Endometrium (tissue), 2 donors: ENCODE data around the gene PCK1.

ENCODE experiments used
- FAIRE-seq: peaks from 2 replicates; lab custom pipeline; 2012; peaks lifted over from hg19 to GRCh38; lab: Jason Lieb, UNC
- donor health status: control.
- donor health status: control.

Gene PCK1

DNA sequence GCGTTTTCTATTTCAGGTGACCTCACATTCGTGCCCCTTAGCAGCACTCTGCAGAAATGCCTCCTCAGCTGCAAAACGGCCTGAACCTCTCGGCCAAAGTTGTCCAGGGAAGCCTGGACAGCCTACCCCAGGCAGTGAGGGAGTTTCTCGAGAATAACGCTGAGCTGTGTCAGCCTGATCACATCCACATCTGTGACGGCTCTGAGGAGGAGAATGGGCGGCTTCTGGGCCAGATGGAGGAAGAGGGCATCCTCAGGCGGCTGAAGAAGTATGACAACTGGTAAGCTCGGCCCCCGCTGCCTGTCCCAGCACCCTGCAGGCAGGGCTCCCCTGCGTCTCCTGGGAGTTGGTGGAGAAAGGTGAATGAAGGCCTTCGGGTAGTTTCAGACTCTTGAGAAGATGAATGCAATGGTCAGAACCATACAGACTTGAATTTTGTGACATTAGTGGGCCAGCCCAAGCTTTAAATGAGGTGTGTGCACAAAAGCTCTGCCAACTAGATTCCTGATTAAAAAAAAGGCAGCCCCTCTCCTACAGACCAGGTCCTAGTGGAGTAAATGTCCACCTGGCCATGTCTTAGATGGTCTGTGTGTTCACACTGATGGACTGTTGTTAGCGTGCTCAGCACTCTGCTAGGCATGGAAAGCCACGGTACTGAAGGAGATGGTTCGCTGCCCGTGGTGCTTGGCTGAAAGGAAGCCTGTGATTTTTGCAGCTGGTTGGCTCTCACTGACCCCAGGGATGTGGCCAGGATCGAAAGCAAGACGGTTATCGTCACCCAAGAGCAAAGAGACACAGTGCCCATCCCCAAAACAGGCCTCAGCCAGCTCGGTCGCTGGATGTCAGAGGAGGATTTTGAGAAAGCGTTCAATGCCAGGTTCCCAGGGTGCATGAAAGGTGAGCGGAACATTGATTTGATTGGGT, 708 bp downstream of the PCK1 start:
- no peak for FAIRE-seq

DNA sequence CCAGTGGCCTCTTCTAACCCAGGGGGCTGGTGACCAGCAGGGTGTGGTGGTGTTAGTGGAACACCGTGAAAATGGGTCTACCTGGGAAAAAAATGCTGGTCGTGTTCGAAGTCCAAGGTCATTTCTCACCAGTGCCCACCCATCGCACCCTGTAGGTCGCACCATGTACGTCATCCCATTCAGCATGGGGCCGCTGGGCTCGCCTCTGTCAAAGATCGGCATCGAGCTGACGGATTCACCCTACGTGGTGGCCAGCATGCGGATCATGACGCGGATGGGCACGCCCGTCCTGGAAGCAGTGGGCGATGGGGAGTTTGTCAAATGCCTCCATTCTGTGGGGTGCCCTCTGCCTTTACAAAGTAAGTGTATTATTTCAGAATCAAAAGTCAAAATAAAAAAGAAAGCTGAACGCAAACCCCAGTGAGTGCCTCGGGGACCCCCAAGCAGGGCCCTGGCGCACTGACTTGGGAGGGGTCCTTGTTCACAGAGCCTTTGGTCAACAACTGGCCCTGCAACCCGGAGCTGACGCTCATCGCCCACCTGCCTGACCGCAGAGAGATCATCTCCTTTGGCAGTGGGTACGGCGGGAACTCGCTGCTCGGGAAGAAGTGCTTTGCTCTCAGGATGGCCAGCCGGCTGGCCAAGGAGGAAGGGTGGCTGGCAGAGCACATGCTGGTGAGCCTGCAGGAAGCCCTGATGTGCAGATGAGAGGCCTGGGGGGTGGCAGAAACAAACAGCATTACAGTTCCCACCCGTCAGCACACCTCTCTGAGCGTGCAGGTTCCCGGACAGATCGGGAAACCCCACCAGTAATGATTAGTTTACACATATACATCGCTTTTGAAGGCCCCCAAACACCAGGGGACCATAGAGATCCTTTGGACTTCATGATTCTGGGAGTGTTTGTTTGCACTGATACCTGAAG, 1.9 kb downstream of the PCK1 start:
- FAIRE-seq: no peak

DNA sequence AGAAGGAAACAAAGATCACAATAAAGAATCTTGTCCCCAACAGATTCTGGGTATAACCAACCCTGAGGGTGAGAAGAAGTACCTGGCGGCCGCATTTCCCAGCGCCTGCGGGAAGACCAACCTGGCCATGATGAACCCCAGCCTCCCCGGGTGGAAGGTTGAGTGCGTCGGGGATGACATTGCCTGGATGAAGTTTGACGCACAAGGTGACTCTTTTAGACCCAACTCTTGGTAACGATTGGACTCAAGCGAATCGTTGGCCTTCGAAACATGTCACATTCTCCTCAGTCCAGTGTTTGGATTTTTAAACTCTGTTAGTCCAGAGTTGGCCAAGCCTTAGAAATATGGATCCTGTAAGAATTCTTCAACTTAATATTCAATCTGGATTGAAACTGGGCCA, 2.6 kb downstream of the PCK1 start:
- FAIRE-seq: no peak

DNA sequence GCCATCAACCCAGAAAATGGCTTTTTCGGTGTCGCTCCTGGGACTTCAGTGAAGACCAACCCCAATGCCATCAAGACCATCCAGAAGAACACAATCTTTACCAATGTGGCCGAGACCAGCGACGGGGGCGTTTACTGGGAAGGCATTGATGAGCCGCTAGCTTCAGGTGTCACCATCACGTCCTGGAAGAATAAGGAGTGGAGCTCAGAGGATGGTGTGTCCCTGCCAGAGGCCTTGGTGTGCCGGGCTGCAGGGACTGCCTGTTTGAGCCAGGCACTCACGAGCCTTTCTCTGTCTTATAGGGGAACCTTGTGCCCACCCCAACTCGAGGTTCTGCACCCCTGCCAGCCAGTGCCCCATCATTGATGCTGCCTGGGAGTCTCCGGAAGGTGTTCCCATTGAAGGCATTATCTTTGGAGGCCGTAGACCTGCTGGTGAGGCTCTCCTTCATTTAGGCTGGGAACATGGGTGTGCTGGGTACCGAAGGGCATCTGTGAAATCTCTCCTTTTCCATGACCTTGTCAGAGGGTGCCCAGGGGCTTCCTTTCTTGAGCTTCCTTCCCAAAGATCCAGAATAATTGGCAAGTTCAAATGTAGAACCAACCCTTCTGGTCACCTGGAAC, 3.4 kb downstream of the PCK1 start:
- no peak for FAIRE-seq

DNA sequence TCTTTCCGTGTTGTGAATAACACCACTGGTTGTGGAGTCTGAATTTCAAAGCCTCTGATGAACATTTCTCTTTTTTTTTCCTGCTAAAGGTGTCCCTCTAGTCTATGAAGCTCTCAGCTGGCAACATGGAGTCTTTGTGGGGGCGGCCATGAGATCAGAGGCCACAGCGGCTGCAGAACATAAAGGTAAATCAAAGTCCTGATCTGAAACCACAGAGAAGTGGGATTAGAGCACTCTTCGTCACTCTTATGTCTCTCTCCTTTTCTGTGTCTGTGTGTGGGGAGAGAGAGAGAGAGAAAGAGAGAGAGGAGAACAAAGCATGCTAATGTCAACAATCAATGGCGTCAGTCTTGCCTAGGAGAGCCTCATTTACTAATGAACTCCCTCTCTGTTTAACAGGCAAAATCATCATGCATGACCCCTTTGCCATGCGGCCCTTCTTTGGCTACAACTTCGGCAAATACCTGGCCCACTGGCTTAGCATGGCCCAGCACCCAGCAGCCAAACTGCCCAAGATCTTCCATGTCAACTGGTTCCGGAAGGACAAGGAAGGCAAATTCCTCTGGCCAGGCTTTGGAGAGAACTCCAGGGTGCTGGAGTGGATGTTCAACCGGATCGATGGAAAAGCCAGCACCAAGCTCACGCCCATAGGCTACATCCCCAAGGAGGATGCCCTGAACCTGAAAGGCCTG, 4.2 kb downstream of the PCK1 start:
- FAIRE-seq: no peak

DNA sequence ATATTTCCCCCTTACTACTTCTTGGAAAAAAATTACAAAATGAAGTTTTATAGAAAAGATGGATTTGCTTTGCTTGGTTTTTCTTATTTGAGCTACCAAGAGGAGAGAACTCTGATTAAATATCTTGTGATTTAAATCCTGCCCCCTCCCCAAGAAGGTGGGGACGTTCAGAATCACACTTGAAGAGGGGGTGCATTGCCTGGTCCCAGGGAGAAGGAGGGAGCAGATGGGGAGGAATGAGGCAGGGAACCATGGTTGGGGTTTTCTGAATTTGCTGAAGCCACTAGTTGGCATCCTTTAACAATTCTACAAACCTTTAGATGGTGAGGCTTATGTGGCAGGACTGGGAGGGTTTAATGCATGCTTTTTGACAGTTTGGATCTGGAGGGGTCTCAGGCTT, 5.5 kb downstream of the PCK1 start:
- FAIRE-seq: no peak

DNA sequence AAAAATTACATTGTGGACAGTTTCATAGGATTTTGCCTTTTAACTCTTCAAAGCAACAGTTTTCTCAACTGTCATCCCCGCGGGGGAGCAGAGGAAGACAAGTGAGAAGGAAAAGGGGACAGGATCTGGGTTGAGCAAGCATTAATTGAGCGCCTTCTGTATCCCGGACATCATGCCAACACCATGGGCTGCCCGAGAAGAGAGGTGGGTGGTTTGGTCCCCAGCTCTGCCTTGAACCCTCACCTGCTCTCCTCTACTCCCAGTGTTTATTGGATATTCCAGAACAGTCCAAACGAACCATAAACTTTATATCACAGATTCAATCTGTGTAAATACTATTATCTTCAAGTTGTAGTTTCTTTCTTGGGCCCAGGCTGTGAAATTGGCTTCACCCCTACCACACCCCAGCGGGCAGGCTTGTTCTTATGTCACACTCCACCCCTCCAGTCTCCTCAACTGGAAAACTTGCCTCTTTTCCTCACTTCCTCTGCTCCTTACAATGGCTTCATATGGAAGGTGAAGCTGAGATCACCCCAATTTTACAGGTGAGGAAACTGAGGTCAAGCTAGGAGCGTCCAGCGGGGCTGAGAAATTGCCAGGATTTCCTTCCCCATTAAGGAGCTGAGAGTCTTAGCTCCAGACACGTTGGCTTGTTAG, 6.0 kb downstream of the PCK1 start:
- FAIRE-seq: no peak

DNA sequence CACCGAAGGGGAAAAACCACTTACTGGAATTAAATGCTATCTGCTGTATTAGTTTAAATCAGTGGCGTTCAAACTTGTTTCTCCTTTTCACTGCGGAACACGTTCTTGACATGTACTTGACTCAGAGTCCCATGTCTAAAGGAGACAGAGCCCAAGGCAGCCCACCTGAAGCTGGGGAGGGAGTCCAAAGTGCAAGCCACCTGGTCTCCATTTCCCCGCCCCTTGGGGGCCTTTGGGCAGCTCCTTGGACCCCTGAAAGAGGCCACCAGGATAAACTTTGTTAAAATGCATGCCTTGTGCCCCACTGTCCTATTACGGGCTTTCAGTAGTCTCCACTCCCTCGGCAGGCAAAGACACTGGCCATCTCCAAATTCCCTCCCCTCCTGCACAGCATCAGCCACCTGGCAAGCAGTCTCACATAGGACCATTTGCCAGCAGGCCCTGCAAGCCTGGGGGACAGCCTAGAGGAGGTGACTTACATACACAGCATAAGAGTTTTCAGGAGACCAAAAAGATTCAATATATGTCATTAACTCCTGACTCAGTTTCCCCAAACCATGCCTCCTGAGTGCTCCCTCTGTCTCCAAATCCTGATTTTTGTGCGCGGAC, 6.7 kb downstream of the PCK1 start:
- FAIRE-seq: no peak

DNA sequence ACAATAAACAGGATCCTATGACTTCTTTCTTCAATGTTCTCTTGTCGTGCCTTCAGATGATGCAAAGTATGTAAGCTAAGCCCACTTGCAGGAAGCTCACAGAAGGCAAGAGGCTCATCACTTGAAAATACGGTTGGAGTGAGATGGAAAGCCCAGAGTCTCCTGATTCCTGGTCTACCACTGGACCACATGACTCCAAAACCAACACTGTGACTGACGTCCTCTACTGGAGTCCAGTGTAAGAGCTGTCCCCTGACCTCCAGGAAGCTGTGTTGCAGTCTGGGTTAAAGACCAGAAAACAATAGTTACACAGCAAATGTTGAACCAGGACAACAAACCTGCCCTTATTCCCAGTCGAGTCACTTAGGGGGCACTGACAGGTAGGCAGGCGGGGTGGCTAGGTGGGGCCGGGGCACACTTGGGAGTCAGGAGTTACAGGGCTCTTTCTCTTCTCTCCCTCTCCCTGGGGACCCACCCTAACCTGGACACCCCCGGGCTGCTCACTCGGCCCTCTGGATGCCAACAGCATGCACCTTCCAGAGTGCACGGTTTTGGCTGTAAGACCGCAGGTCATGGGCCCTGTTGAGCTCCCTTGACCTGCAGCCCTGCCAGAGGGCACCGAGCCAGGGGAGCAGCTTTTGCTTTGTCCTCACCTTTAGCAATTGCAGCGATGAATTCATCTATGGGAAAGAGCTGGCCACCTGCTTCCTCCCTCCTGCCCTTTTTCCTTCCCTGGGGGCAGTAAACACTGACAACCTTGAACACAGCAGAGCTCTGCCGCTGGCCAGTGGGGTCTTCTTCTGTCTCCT, 7.4 kb downstream of the PCK1 start:
- no peak for FAIRE-seq

DNA sequence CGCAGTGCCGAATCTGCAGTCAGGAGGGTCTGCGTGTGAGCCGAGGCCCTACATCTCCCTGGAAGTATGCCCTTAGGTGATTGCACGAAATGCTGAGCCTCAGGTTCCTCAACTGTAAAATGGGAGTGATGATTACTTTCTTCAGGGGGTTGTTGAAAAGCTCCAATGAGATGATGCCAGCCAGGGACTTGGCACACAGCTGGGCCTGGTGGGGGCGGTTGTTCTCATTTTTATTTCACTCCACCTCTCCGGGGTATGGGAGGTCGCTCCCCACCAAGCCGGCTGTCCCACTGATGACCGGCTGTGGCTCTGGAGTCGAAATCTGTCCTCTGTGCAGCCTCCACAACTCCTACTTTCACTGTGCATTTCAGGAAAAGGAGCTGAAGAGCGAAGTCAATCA, 8.1 kb downstream of the PCK1 start:
- FAIRE-seq: no peak

DNA sequence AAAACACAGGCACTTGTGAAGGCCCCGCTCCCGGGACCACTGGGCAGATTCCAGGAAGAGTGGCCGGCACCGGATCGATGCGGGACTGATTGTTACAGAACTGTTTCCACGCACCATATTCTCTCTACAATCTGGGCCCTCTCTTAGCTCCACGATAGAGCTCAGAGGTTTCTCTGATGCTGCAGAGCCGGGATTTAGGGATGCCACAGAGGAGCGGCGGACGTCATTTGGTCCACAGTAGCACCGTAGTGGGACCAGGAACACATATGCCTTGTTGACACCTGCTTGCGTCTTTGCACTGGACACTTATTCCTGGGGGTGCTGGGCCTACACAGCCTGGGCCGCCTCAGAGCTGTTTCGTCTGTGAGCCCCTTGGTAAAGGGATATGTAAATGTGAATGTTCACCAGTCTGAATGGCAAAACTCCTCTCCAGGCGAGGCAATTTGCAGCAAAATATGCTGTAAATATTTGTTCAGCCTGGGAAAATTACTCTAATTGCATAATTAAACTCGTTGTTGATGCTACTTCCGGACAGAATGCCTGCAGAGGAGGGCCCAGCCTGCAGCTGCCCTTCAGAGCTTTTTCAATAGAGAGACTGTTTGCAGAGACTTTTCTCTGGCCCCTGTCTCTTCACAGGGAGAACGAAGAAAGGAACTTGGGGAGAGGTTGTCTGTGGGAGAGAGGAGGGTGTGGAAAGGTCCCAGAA, 9.4 kb downstream of the PCK1 start:
- no peak for FAIRE-seq

DNA sequence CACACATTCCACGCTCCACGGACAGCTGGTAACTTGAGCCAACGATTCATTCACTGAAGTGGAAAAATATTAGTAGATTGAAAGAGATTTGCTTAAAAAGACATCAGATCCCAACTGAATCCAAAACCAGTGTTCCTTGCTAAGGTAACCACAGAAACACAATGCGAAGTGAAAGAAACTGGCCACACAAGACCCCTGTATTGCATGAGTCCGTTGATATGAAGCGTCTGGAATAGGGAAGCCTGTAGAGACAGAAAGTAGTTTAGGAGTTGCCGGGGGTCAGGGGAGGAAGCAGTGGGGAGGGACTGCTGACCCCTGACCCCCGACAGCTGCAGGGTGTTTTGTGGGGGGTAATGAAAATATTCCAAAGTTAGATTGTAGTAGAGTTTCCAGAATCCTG, 10.0 kb downstream of the PCK1 start:
- FAIRE-seq: no peak

DNA sequence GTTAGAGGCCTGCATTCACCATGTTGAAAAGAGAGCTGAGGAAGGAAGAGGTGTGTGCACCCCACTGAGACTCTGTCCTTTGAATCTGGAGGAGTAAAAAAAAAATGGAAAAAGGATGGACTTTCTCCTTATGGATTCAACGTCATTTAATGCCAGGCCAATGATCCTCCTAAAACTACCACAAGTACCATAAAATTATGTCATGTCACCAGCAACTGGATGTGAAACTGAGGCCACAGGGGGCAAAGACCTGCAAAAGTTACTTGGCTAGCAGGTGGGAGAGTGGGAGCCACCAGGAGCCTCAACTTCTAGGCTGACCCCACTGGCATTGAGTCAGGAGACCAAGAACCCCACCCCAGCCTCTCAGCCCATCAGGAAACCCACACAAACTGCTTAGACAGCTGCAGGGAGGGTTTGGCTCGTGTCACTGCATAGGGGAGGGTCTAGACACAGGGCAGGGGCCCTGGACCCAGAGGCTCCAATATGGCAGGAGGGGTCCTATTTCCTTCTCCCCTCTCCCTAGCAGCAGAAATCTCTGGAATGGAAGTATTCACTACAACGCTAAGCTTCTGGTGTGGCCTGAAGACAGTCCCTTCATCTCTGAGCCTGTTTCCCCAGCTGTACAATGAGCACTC, 11.0 kb downstream of the PCK1 start:
- FAIRE-seq: no peak

DNA sequence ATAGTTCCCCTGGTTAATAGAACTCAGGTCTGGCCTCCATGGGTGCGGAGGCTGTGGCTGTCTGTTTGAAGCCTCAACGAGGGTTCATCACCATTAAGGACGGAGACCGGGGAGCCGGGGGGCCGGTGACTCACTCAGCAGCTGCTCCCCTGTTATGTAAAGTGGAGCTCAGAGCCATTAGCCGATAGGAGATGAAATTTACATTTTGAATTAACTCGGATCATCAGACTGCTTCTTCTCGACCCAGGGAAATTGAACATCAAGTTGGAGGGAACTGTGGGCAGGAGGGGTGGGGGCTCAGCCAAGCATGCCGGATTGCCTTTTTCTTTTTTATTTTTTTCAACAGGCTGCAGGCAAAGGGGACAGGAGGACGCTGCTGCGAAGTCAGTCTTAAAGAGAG, 12.3 kb downstream of the PCK1 start:
- FAIRE-seq: no peak

DNA sequence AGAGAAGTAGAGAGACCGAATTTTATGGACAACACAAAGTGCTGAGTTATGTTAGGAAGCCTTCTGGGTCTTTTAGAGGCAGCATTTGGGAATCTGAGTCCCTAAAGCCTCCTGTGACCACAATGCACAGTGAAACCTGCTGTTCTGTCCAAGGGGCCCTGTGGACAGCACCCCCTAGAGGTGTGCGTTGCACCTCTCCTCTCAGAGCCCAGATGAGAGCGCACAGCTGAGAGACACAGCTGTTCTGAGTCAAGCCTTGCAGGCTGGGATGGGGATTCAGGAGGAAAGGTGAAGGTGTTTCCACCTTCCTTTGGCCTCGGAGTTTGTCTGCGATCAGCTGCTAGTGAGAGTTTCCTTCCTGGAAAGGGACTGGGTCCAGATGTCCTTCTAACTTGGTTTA, 13.0 kb downstream of the PCK1 start:
- FAIRE-seq: no peak

DNA sequence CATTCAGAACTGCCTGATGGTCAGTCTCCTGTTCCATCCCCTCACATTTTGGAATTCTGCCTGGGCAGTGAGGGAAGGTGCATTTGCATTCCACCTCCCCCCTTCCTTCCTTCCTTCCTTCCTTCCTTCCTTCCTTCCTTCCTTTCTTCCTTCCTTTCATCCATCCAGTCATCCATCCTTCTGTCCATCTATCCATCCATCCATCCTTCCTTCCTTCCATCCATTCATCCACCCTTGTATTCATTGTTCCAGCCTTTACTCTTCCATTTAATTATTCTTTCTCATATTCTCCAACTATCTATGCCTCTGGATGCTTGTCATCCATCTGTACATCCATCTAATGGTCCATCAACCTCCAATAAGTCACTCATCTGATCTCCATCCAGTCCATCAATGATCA, 14.0 kb downstream of the PCK1 start:
- no peak for FAIRE-seq

DNA sequence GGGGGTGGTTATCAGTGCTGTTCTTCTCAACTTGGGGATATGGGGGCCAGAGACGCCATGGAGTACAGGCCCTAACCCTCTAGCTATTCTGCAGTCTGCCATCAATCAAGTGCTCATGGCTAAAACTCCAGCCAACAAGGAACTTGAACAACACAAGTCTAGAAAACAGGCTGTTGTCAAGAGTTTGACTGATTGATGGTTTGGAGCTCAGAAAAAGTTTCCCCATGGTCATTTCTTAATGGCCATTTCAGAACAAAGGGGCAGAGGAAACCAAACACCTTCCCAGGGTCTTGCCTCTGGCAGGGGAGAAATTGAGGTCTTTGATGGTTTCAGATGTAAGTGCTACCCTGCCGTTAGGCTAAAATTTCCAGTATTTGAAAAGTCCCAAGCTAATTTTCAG, 15.1 kb downstream of the PCK1 start:
- FAIRE-seq: no peak

DNA sequence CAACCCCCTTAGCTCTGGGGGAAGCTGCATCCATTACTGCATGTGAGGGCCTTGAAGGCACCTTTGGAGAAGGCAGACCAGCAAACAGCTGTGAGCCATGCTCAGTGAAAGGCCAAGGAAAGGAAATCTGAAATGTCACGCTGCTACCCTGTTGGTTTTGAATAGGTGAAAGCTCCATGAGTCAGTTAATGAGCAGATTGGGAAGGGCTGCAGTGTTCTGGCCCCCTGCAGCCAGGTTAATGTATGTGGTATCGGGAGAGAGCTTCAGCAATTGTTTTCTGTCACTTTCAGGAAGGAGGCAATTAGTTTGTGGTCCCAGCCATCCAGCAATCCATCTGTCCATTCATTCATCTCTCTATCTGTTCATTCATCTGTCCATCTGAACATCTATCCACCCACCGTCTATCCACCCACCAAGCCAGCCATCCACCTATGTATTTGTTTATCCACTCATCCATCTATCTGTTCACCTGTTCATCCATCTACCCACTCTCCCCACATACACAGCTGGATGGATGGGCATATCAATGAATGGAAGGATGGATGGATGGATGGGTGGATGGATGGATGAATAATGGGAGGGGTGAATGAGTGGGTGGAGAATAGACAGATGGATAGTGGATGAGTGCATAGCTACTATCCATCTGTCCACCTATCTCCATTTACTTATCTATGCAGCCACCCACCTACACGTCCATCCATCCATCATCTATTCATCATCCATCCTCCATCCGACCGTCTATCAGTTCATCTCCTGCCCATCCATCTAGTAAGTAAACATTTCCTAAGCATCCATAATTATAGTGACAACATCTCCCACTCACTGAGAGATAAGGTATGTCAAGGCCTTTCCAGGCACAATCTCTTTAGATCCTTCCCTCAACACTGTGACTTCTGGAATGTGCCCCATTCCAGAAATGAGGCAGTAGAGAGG, 16.0 kb downstream of the PCK1 start:
- FAIRE-seq: no peak
